HG03565 (cell line): ENCODE results near the gene ITGB1BP2.
"Not testable (repeated sequence)": the region's sequence is repeated elsewhere in the genome, so short reads cannot be mapped to it uniquely, and the experiment has no call there.

Source experiments
- ATAC-seq: cut with Tn5 transposase; IDR thresholded peaks from one replicate; pipeline ENCODE4 v1.9.1; 2021; ENCODE audit warnings: mild to moderate bottlenecking, moderate library complexity; ENCODE audit not compliant: unreplicated experiment

The ITGB1BP2 gene

GRCh38 chrX:71300495-71300894 is 1.1 kb upstream of the ITGB1BP2 start:
- not testable (repeated sequence) for ATAC-seq

GRCh38 chrX:71302461-71303213 is 1.1 kb downstream of the ITGB1BP2 start:
- ATAC-seq: no peak

- no peak for ATAC-seq
These were observed 3.0 kb downstream of the ITGB1BP2 start for GRCh38 chrX:71304561-71304960.

GRCh38 chrX:71315917-71316316 is 14.4 kb downstream of the ITGB1BP2 start:
- ATAC-seq: no peak

GRCh38 chrX:71316959-71317358 is 15.4 kb downstream of the ITGB1BP2 start:
- not testable (repeated sequence) for ATAC-seq

- ATAC-seq: no peak
These were observed 18.6 kb downstream of the ITGB1BP2 start for GRCh38 chrX:71320126-71320525.

- no peak for ATAC-seq
These were observed 20.2 kb downstream of the ITGB1BP2 start for GRCh38 chrX:71321731-71322130.

- ATAC-seq: not testable (repeated sequence)
These were observed 22.9 kb downstream of the ITGB1BP2 start for GRCh38 chrX:71324452-71324851.

- no peak for ATAC-seq
These were observed 24.8 kb downstream of the ITGB1BP2 start for GRCh38 chrX:71326394-71326793.

- ATAC-seq: not testable (repeated sequence)
These were observed 47.7 kb downstream of the ITGB1BP2 start for GRCh38 chrX:71349151-71349665.

GRCh38 chrX:71349867-71350266 is 48.3 kb downstream of the ITGB1BP2 start:
- ATAC-seq: not testable (repeated sequence)

- not testable (repeated sequence) for ATAC-seq
These were observed 50.9 kb downstream of the ITGB1BP2 start for GRCh38 chrX:71352439-71352838.
